Skeletal muscle tissue (tissue), 4 donors: ENCODE results near the gene CTDSP2. TPM values are rescaled to one million over a fixed set of nuclear protein-coding genes. Genes with fewer than 3 reads are reported as not detected.
A peak's percentile ranks its signal among the peaks of the same experiment; 100 is the strongest.
"Not testable (repeated sequence)": the region's sequence is repeated elsewhere in the genome, so short reads cannot be mapped to it uniquely, and the experiment has no call there.

Source experiments
- H3K27ac ChIP-seq: one replicate; pipeline ENCODE4 v1.7.0; 2013; ENCODE audit warnings: mild to moderate bottlenecking, low read depth, low read length, inconsistent platforms
- H3K27me3 ChIP-seq, 3 donors: one replicate each; pipeline ENCODE4 v1.7.0; 2013; ENCODE audit warnings: low read length in 3 of 3; ENCODE audit not compliant: control insufficient read depth in 3 of 3, insufficient read depth in 3 of 3
- H3K36me3 ChIP-seq, 3 donors: one replicate each; pipeline ENCODE4 v1.7.0; 2013; ENCODE audit warnings: low read length in 3 of 3; ENCODE audit not compliant: control insufficient read depth in 3 of 3, insufficient read depth in 3 of 3
- H3K4me1 ChIP-seq, 3 donors: one replicate each; pipeline ENCODE4 v1.7.0; 2013; ENCODE audit warnings: low read length in 3 of 3, mild to moderate bottlenecking in 3 of 3; ENCODE audit not compliant: control insufficient read depth in 3 of 3, insufficient read depth in 3 of 3
- H3K4me3 ChIP-seq, 3 donors: one replicate each; pipeline ENCODE4 v1.7.0; 2013; ENCODE audit warnings: low read length in 3 of 3
- H3K9ac ChIP-seq, 3 donors: one replicate each; pipeline ENCODE4 v1.7.0; 2013; ENCODE audit warnings: low read length in 3 of 3, mild to moderate bottlenecking in 3 of 3, moderate library complexity in 2 of 3, low read depth in 1 of 3
- H3K9me3 ChIP-seq, 3 donors: one replicate each; pipeline ENCODE4 v1.7.0; 2013; ENCODE audit warnings: low read length in 3 of 3; ENCODE audit not compliant: control insufficient read depth in 3 of 3
- total RNA-seq: library from RNA; depleted of rRNA; stranded (reverse); fragments of >200 nt; gene quantifications from one replicate; pipeline ENCODE4 v1.2.3, GENCODE V29; 2014
- donor health status: Osteomylitis.

Gene CTDSP2
- total RNA-seq, 1 donor from 2014 or later: 51.1 TPM

- no peak overlapping the region for H3K27ac ChIP-seq
- peaks cover 40 to 45% (median 42%) of the 10 kb centered on the region in 3 donors for H3K4me1 ChIP-seq
- H3K9ac ChIP-seq: peak overlapping the region in 1 of 3 donors; percentile 28
Observed at GRCh38 chr12:57854965-57855364, 8.4 kb upstream of the CTDSP2 start.

GRCh38 chr12:57853864-57854556 is 7.5 kb upstream of the CTDSP2 start:
- H3K27ac ChIP-seq: peak overlapping the region; percentile 100
- H3K9me3 ChIP-seq: no peaks in the 10 kb centered on the region
- no peak overlapping the region for H3K9ac ChIP-seq
- peaks cover 48 to 53% (median 49%) of the 10 kb centered on the region in 3 donors for H3K4me1 ChIP-seq
- H3K4me3 ChIP-seq: no peak overlapping the region
- H3K36me3 ChIP-seq: no peaks in the 10 kb centered on the region
- no peaks in the 10 kb centered on the region for H3K27me3 ChIP-seq

More at GRCh38 chr12:57854965-57855364, 8.4 kb upstream of the CTDSP2 start:
- Histone ChIP-seq H3K27me3 (no peaks in the 10 kb centered on the region), H3K36me3 (no peaks in the 10 kb centered on the region), H3K9me3 (no peaks in the 10 kb centered on the region), H3K4me3 (no peak overlapping the region)

- H3K4me3 ChIP-seq: peak overlapping the region; percentile 50 to 75 (median 75)
- H3K9me3 ChIP-seq: no peaks in the 10 kb centered on the region
- H3K9ac ChIP-seq: peak overlapping the region; percentile 79 to 87 (median 80)
- peaks cover 54 to 65% (median 60%) of the 10 kb centered on the region in 3 donors for H3K4me1 ChIP-seq
- peak overlapping the region; percentile 100 for H3K27ac ChIP-seq
- H3K27me3 ChIP-seq: no peaks in the 10 kb centered on the region
- no peaks in the 10 kb centered on the region for H3K36me3 ChIP-seq
Observed at GRCh38 chr12:57852620-57853500, 6.3 kb upstream of the CTDSP2 start.

- no peaks in the 10 kb centered on the region for H3K36me3 ChIP-seq
- H3K4me1 ChIP-seq: peaks cover 54 to 71% (median 64%) of the 10 kb centered on the region in 3 donors
- H3K9me3 ChIP-seq: no peaks in the 10 kb centered on the region
- H3K9ac ChIP-seq: peak overlapping the region; percentile 79 to 87 (median 80)
- H3K27ac ChIP-seq: peak overlapping the region; percentile 100
- peak overlapping the region; percentile 50 to 75 (median 75) for H3K4me3 ChIP-seq
- H3K27me3 ChIP-seq: no peaks in the 10 kb centered on the region
Observed at GRCh38 chr12:57852200-57852599, 5.7 kb upstream of the CTDSP2 start.

GRCh38 chr12:57851552-57851951 is 5.0 kb upstream of the CTDSP2 start:
- H3K9ac ChIP-seq: peak overlapping the region; percentile 25 to 87 (median 80)
- no peaks in the 10 kb centered on the region for H3K9me3 ChIP-seq
- H3K4me3 ChIP-seq: peak overlapping the region; percentile 48 to 75 (median 75)
- H3K27ac ChIP-seq: peak overlapping the region; percentile 100
- peaks cover 54 to 72% (median 66%) of the 10 kb centered on the region in 3 donors for H3K4me1 ChIP-seq
- H3K36me3 ChIP-seq: no peaks in the 10 kb centered on the region
- H3K27me3 ChIP-seq: no peaks in the 10 kb centered on the region

GRCh38 chr12:57850854-57851430 is 4.4 kb upstream of the CTDSP2 start:
- H3K4me1 ChIP-seq: peaks cover 54 to 75% (median 66%) of the 10 kb centered on the region in 3 donors
- H3K4me3 ChIP-seq: peak overlapping the region in 2 of 3 donors; percentile 48 to 49
- H3K9ac ChIP-seq: peak overlapping the region; percentile 12 to 87 (median 25)
- no peaks in the 10 kb centered on the region for H3K9me3 ChIP-seq
- peak overlapping the region; percentile 100 for H3K27ac ChIP-seq
- H3K36me3 ChIP-seq: peaks cover 0 to 3% (median 0%) of the 10 kb centered on the region in 3 donors
- no peaks in the 10 kb centered on the region for H3K27me3 ChIP-seq

- not testable (repeated sequence) for H3K4me3 ChIP-seq, H3K36me3 ChIP-seq, H3K9ac ChIP-seq, H3K27me3 ChIP-seq, H3K9me3 ChIP-seq
- Histone ChIP-seq H3K4me1 (peaks cover 52 to 75% (median 68%) of the 10 kb centered on the region in 3 donors), H3K27ac (peak overlapping the region; percentile 100)
Observed at GRCh38 chr12:57849447-57849846, 2.9 kb upstream of the CTDSP2 start.

- Histone ChIP-seq H3K36me3 (peaks cover 0 to 9% (median 2%) of the 10 kb centered on the region in 3 donors), H3K4me1 (peaks cover 56 to 78% (median 72%) of the 10 kb centered on the region in 3 donors), H3K9ac (peak overlapping the region in 1 of 3 donors; percentile 54), H3K4me3 (peak overlapping the region in 1 of 3 donors; percentile 13), H3K27ac (peak overlapping the region; percentile 100), H3K27me3 (no peaks in the 10 kb centered on the region), H3K9me3 (no peaks in the 10 kb centered on the region)
Observed at GRCh38 chr12:57849035-57849434, 2.5 kb upstream of the CTDSP2 start.

- Histone ChIP-seq H3K4me1 (peaks cover 57 to 76% (median 72%) of the 10 kb centered on the region in 3 donors), H3K27ac (peak overlapping the region; percentile 100), H3K9ac (peak overlapping the region in 2 of 3 donors; percentile 23 to 55), H3K36me3 (peaks cover 0 to 9% (median 2%) of the 10 kb centered on the region in 3 donors), H3K27me3 (no peaks in the 10 kb centered on the region), H3K4me3 (no peak overlapping the region), H3K9me3 (no peaks in the 10 kb centered on the region)
Observed at GRCh38 chr12:57848208-57848607, 1.7 kb upstream of the CTDSP2 start.
